NCI-H748 (cell line): ENCODE data around the gene OR4A5.
"Not testable (repeated sequence)": the region's sequence is repeated elsewhere in the genome, so short reads cannot be mapped to it uniquely, and the experiment has no call there.

Experiments used
- DNase-seq: peaks from one replicate; lab custom pipeline; 2025; ENCODE audit not compliant: unreplicated experiment; lab: John Stamatoyannopoulos, UW

The OR4A5 gene

DNA sequence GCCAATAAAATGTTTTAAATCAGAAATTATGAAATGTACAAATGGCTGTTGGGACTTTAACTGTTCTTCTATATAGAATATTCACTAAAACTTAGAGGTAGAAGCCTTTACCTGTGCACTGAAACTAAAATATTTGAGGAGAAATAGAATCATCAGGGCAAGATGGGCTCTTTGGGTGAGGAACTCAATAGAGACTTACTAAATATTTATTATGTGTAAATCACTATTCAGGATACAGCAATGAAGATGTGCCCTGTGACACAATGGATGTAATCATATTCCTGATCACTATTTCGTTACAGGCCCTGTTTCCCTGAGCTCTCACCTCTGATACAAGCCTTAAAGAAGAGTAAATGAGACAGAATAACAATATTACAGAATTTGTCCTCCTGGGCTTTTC lies at the start of gene OR4A5:
OR4A5 (plus strand) TSS at position 301 of the 400 bp plus-strand sequence; CDS start at position 354, 53 bp downstream.
- DNase-seq = not testable (repeated sequence)

DNA sequence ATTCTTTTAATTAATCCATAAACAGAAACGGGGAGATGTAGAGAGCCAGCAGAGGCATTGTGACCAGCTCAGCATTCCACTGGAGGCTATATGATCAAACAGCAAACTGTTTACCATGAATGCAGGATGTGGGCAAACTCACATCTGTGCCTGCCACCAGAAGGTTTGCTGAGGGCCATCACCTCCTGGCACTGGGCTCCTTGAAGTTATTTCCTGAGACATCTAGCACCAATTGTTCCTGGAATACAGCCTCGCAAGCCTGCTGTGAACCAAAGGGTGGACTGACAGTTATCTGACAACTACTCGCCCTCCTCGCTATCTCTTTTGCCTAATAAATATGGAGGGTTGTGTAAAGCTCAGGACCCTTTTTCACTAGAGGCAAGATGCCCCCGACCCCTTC lies 13.5 kb downstream of the OR4A5 start:
- DNase-seq = not testable (repeated sequence)
